Lower leg skin (tissue), 4 donors: ENCODE results near the gene CIB4. TPM values are rescaled to one million over a fixed set of nuclear protein-coding genes. Genes with fewer than 3 reads are reported as not detected.

Source experiments
- DNase-seq, 2 donors: peaks; one replicate each; pipeline ENCODE4 v3.0.0-alpha.2; 2019; ENCODE audit warnings: low spot score in 2 of 2
- H3K4me3 ChIP-seq: fragments of 200-600 bp; sonication (generic); 2 replicates; pipeline ENCODE4 v1.5.1; 2017; ENCODE audit warnings: mild to moderate bottlenecking, low read depth; ENCODE audit not compliant: poor library complexity, severe bottlenecking
- CTCF ChIP-seq, 3 donors: fragments of 450-650 bp; IDR thresholded peaks; one replicate each; pipeline ENCODE4 v1.5.1; 2016; ENCODE audit warnings: antibody characterized with exemption in 3 of 3, mild to moderate bottlenecking in 3 of 3, moderate library complexity in 2 of 3
- POLR2A ChIP-seq, 2 donors: fragments of 450-650 bp; IDR thresholded peaks; one replicate each; pipeline ENCODE4 v1.6.1; 2016 to 2017; ENCODE audit warnings: antibody characterized with exemption in 2 of 2, mild to moderate bottlenecking in 1 of 2, moderate library complexity in 1 of 2
- WGBS, 2 donors: methylation state at CpG; one replicate each; pipeline ENCODE4 v1.1.5; 2018; 5-methylcytosine and 5-hydroxymethylcytosine counted together
- intact Hi-C: fragments of 100-400 bp; cut with DNase I; formaldehyde crosslinking; loops from one replicate; pipeline ENCODE4 v1.15.0; 2023; ENCODE audit warnings: low total_unique reads
- total RNA-seq, 4 donors: library from RNA; depleted of rRNA; stranded (reverse); fragments of >200 nt; gene quantifications; one replicate each; pipeline ENCODE4 v1.1.0, GENCODE V29; 2016

The CIB4 gene
- total RNA-seq, 4 donors from 2014 or later: not detected

- TF ChIP-seq CTCF (IDR thresholded peaks at IDR 0.05): no peak
- TF ChIP-seq POLR2A (IDR thresholded peaks at IDR 0.05): no peak
- intact Hi-C loops: no loop called here
- WGBS, 2 donors: 74 to 76% methylated on average over 8 of the region's 8 CpGs
- no peak overlapping the region for H3K4me3 ChIP-seq
- no peak for DNase-seq
These were observed 85.7 kb downstream of the CIB4 start for GRCh38 chr2:26555246-26556133.

GRCh38 chr2:26552641-26553374 is 88.4 kb downstream of the CIB4 start:
- no peak overlapping the region for H3K4me3 ChIP-seq
- no peak for TF ChIP-seq CTCF (IDR thresholded peaks at IDR 0.05)
- no peak for TF ChIP-seq POLR2A (IDR thresholded peaks at IDR 0.05)

GRCh38 chr2:26550276-26551015 is 90.7 kb downstream of the CIB4 start:
- TF ChIP-seq POLR2A (IDR thresholded peaks at IDR 0.05): no peak
- TF ChIP-seq CTCF (IDR thresholded peaks at IDR 0.05): no peak
- peak in 1 of 2 donors; percentile 53 for DNase-seq
- H3K4me3 ChIP-seq: no peak overlapping the region
- WGBS, 2 donors: 71 to 74% methylated on average over 17 of the region's 17 CpGs
- intact Hi-C loops: no loop called here

More at GRCh38 chr2:26552641-26553374, 88.4 kb downstream of the CIB4 start:
- no peak for DNase-seq
- intact Hi-C loops: no loop called here
- 68% methylated on average over 9 of the region's 9 CpGs for WGBS, 2 donors

- DNase-seq: no peak
- TF ChIP-seq POLR2A (IDR thresholded peaks at IDR 0.05): no peak
- no peak for TF ChIP-seq CTCF (IDR thresholded peaks at IDR 0.05)
- WGBS, 2 donors: 80 to 86% methylated on average over 15 of the region's 15 CpGs
- H3K4me3 ChIP-seq: no peak overlapping the region
- intact Hi-C loops: no loop called here
These were observed 98.3 kb downstream of the CIB4 start for GRCh38 chr2:26542676-26543505.

GRCh38 chr2:26542194-26542455 is 99.0 kb downstream of the CIB4 start:
- DNase-seq: peak in 1 of 2 donors; percentile 20
- TF ChIP-seq CTCF (IDR thresholded peaks at IDR 0.05) (no peak), POLR2A (IDR thresholded peaks at IDR 0.05) (no peak)
- H3K4me3 ChIP-seq: no peak overlapping the region
- intact Hi-C loops: no loop called here
- 67 to 68% methylated on average over 5 of the region's 5 CpGs for WGBS, 2 donors
